HCT116 (cell line): Measurements from ENCODE around the gene THRA. TPM values are rescaled to one million over a fixed set of nuclear protein-coding genes. Genes with fewer than 3 reads are reported as not detected.

Experiments used
- ATAC-seq: fragments of 200-7000 bp; cut with Tn5 transposase; 2 replicates; pipeline ENCODE4 v1.9.1; 2020; ENCODE audit warnings: mild to moderate bottlenecking, moderate library complexity
- BruUV-seq: library from RNA; stranded (reverse); fragments of 400-500 nt; replicated peaks from 2 replicates; lab custom pipeline; 2021; lab: Mats Ljungman, UMichigan
- CTCF ChIA-PET: fragments of 300-600 bp; sonication (Branson Sonifier 250); formaldehyde crosslinking; loops from one replicate; lab custom pipeline; 2021; ENCODE audit warnings: antibody characterized with exemption; lab: Charles Lee
- POLR2A ChIA-PET: fragments of 300-600, 350-600 bp; sonication (Branson Sonifier 250); formaldehyde crosslinking; loops from one replicate; lab custom pipeline; 2021; ENCODE audit warnings: antibody characterized with exemption; lab: Charles Lee
- RAD21 ChIA-PET, 2 experiments: fragments of 300-600 bp; sonication (Branson Sonifier 250); formaldehyde crosslinking; loops; one replicate each; lab custom pipeline; 2023; ENCODE audit warnings: low total read pairs in 2 of 2; ENCODE audit not compliant: uncharacterized antibody in 2 of 2, unreplicated experiment in 2 of 2, low non-redundant PET in 1 of 2; lab: Charles Lee
- DNase-seq: peaks from one replicate; pipeline ENCODE4 v3.0.0-alpha.2; 2010; ENCODE audit warnings: low read depth, low spot score
- H2AFZ ChIP-seq: fragments of 200-600 bp; shearing (Covaris generic), sonication (generic); 2 replicates; pipeline ENCODE4 v1.6.1; 2017; ENCODE audit warnings: low read depth, mixed run types, mixed read lengths, antibody characterized with exemption, low read length; ENCODE audit not compliant: poor library complexity, severe bottlenecking
- H3K27ac ChIP-seq: 2 replicates; pipeline ENCODE4 v1.5.1; 2012; ENCODE audit warnings: low read depth, low read length
- H3K27me3 ChIP-seq: fragments of 200-600 bp; sonication (generic); 2 replicates; pipeline ENCODE4 v1.6.1; 2016; ENCODE audit warnings: mixed run types, low read length, mixed read lengths; ENCODE audit not compliant: insufficient read depth
- H3K36me3 ChIP-seq, 2 experiments: fragments of 200-500 bp in 1 of 2; fragments of 200-600 bp in 1 of 2; sonication (Bioruptor generic) in 1 of 2; sonication (generic) in 1 of 2; 2 replicates each; pipeline versions ENCODE4 v1.5.1 to v1.6.1; 2014 to 2016; ENCODE audit warnings: low read length in 2 of 2, inconsistent platforms in 1 of 2, mixed read lengths in 1 of 2, mixed run types in 1 of 2; ENCODE audit not compliant: insufficient read depth in 2 of 2, control insufficient read depth in 1 of 2
- H3K4me1 ChIP-seq, 2 experiments: fragments of 200-600 bp in 1 of 2; sonication (generic) in 1 of 2; 2 replicates each; pipeline versions ENCODE4 v1.5.1 to v1.6.1; 2012 to 2017; ENCODE audit warnings: low read length in 2 of 2, inconsistent platforms in 1 of 2, mild to moderate bottlenecking in 1 of 2, mixed read lengths in 1 of 2, mixed run types in 1 of 2, moderate library complexity in 1 of 2; ENCODE audit not compliant: insufficient read depth in 2 of 2, control insufficient read depth in 1 of 2
- H3K4me2 ChIP-seq: fragments of 200-600 bp; sonication (generic); 2 replicates; pipeline ENCODE4 v1.6.1; 2017; ENCODE audit warnings: mixed run types, low read length, mixed read lengths
- H3K4me3 ChIP-seq, 2 experiments: fragments of 200-600 bp in 1 of 2; sonication (generic) in 1 of 2; replicated peaks in 1 of 2; 2 replicates each; pipeline ENCODE4 v1.5.1; 2011 to 2016; ENCODE audit warnings: low read length in 2 of 2, control low read depth in 1 of 2, low read depth in 1 of 2, mild to moderate bottlenecking in 1 of 2, mixed read lengths in 1 of 2, mixed run types in 1 of 2
- H3K79me2 ChIP-seq: fragments of 200-600 bp; sonication (generic); 2 replicates; pipeline ENCODE4 v1.6.1; 2017; ENCODE audit warnings: mild to moderate bottlenecking, mixed run types, low read length, moderate library complexity, mixed read lengths; ENCODE audit not compliant: insufficient read depth
- H3K9ac ChIP-seq: fragments of 200-600 bp; sonication (generic); 2 replicates; pipeline ENCODE4 v1.6.1; 2016; ENCODE audit warnings: low read length, mixed read lengths
- H3K9me2 ChIP-seq: fragments of 200-600 bp; sonication (generic), shearing (Covaris generic); 2 replicates; pipeline ENCODE4 v1.6.1; 2017; ENCODE audit warnings: mixed run types, mild to moderate bottlenecking, moderate library complexity; ENCODE audit not compliant: insufficient read depth
- H3K9me3 ChIP-seq, 2 experiments: fragments of 200-500 bp in 1 of 2; fragments of 200-600 bp in 1 of 2; sonication (Bioruptor generic) in 1 of 2; sonication (generic) in 1 of 2; 2 replicates each; pipeline ENCODE4 v1.6.1; 2014 to 2017; ENCODE audit warnings: low read length in 2 of 2, mixed read lengths in 2 of 2, inconsistent platforms in 1 of 2, low read depth in 1 of 2, mild to moderate bottlenecking in 1 of 2, mixed run types in 1 of 2, moderate library complexity in 1 of 2; ENCODE audit not compliant: control insufficient read depth in 1 of 2, insufficient read depth in 1 of 2
- H4K20me1 ChIP-seq: fragments of 200-600 bp; sonication (generic), shearing (Covaris generic); 2 replicates; pipeline ENCODE4 v1.6.1; 2017; ENCODE audit warnings: mixed run types, mild to moderate bottlenecking, moderate library complexity; ENCODE audit not compliant: insufficient read depth
- CEBPB ChIP-seq: IDR thresholded peaks from 2 replicates; pipeline ENCODE4 v1.6.1; 2012; ENCODE audit warnings: low read depth
- EGR1 ChIP-seq: IDR thresholded peaks from 2 replicates; pipeline ENCODE4 v1.6.1; 2012; ENCODE audit warnings: low read depth
- FOSL1 ChIP-seq: IDR thresholded peaks from 2 replicates; pipeline ENCODE4 v1.6.1; 2012; ENCODE audit warnings: low read depth
- JUND ChIP-seq: IDR thresholded peaks from 2 replicates; pipeline ENCODE4 v1.6.1; 2012
- POLR2AphosphoS5 ChIP-seq: IDR thresholded peaks from 2 replicates; pipeline ENCODE4 v1.6.1; 2011; ENCODE audit warnings: mild to moderate bottlenecking, low read depth, low read length, moderate library complexity
- SP1 ChIP-seq: IDR thresholded peaks from 2 replicates; pipeline ENCODE4 v1.6.1; 2012; ENCODE audit warnings: low read depth
- TCF7L2 ChIP-seq: IDR thresholded peaks from 2 replicates; pipeline ENCODE4 v1.7.0; 2011; ENCODE audit warnings: borderline replicate concordance, inconsistent platforms; ENCODE audit not compliant: insufficient read depth, insufficient read length; ENCODE audit errors: extremely low read depth
- ZFX ChIP-seq: fragments of 450-650 bp; IDR thresholded peaks from 2 replicates; pipeline ENCODE4 v1.6.1; 2017
- intact Hi-C: fragments of 100-400 bp; cut with micrococcal nuclease; formaldehyde crosslinking; loops from 2 replicates; pipeline ENCODE4 v1.10.0; 2022
- total RNA-seq: library from RNA; stranded (reverse); gene quantifications from one replicate; pipeline ENCODE4 v1.2.1, GENCODE V29; 2021; ENCODE audit not compliant: unreplicated experiment
- TF ChIP-seq, protein P1 (sequence below): IDR thresholded peaks from 2 replicates; pipeline ENCODE4 v1.6.1; 2012
- TF ChIP-seq, protein P2 (sequence below): IDR thresholded peaks from 2 replicates; pipeline ENCODE4 v1.6.1; 2012
- TF ChIP-seq, protein P3 (sequence below), 3 experiments: fragments of 200-600 bp in 1 of 3; sonication (generic) in 1 of 3; IDR thresholded peaks in 2 of 3; conservative IDR thresholded peaks in 1 of 3; 2 replicates each; pipeline ENCODE4 v1.5.1; 2012 to 2017; ENCODE audit warnings: low read depth in 2 of 3, low read length in 2 of 3, antibody characterized with exemption in 1 of 3, borderline replicate concordance in 1 of 3, control low read depth in 1 of 3, mild to moderate bottlenecking in 1 of 3, mixed read lengths in 1 of 3, mixed run types in 1 of 3, moderate library complexity in 1 of 3; ENCODE audit not compliant: insufficient read depth in 1 of 3

Gene THRA
- total RNA-seq, 1 experiment from 2014 or later: 23.3 TPM

GRCh38 chr17:40100669-40101366, 38.1 kb downstream of the THRA start:
- Histone ChIP-seq H4K20me1 (no peaks in the 10 kb centered on the region), H3K79me2 (peaks cover 41% of the 10 kb centered on the region), H3K36me3 (peaks cover 12 to 25% of the 10 kb centered on the region in 2 experiments), H2AFZ (no peak overlapping the region), H3K27ac (peak overlapping the region; percentile 96), H3K4me2 (peak overlapping the region; percentile 94), H3K9me3 (no peaks in the 10 kb centered on the region), H3K27me3 (no peaks in the 10 kb centered on the region), H3K4me1 (peaks cover 40 to 81% of the 10 kb centered on the region in 2 experiments), H3K4me3 (peak overlapping the region; percentile 76 to 86), H3K9me2 (no peaks in the 10 kb centered on the region), H3K9ac (peak overlapping the region; percentile 97)
- intact Hi-C loops: no loop called here
- ChIA-PET RAD21 (interaction anchor here (0.6 to 1.6 kb wide), 6 partner anchors 8 to 118 kb away, joined by 3 to 4 read pairs (median 3); partner anchors contain the start of gene WIPF2 (in 1 of the 2)), POLR2A (interaction anchor here (0.6 to 7.6 kb wide), 25 partner anchors 8 to 228 kb away, joined by 3 to 160 read pairs (median 4); partner anchors contain the start of genes CASC3, MED24 and THRA), CTCF (interaction anchor here (1.1 to 4.5 kb wide), 3 partner anchors 11 to 87 kb away, joined by 4 to 69 read pairs (median 8); no protein-coding TSS in a partner anchor)
- DNase-seq: peak; percentile 98
- BruUV-seq: TSS peak; percentile 73
- TF ChIP-seq EGR1 (peak; percentile 96), SP1 (peak; percentile 93), CEBPB (no peak; the same call in 1 of the 2 replicates), FOSL1 (peak; percentile 95), ZFX (no peak), JUND (peak; percentile 98), TCF7L2 (peak; percentile 76), POLR2AphosphoS5 (peak; percentile 54)
- TF ChIP-seq, protein P1, sequence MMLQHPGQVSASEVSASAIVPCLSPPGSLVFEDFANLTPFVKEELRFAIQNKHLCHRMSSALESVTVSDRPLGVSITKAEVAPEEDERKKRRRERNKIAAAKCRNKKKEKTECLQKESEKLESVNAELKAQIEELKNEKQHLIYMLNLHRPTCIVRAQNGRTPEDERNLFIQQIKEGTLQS: no peak
- TF ChIP-seq, protein P2, sequence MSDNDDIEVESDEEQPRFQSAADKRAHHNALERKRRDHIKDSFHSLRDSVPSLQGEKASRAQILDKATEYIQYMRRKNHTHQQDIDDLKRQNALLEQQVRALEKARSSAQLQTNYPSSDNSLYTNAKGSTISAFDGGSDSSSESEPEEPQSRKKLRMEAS: peak; percentile 98
- TF ChIP-seq, protein P3, sequence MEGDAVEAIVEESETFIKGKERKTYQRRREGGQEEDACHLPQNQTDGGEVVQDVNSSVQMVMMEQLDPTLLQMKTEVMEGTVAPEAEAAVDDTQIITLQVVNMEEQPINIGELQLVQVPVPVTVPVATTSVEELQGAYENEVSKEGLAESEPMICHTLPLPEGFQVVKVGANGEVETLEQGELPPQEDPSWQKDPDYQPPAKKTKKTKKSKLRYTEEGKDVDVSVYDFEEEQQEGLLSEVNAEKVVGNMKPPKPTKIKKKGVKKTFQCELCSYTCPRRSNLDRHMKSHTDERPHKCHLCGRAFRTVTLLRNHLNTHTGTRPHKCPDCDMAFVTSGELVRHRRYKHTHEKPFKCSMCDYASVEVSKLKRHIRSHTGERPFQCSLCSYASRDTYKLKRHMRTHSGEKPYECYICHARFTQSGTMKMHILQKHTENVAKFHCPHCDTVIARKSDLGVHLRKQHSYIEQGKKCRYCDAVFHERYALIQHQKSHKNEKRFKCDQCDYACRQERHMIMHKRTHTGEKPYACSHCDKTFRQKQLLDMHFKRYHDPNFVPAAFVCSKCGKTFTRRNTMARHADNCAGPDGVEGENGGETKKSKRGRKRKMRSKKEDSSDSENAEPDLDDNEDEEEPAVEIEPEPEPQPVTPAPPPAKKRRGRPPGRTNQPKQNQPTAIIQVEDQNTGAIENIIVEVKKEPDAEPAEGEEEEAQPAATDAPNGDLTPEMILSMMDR (IDR thresholded peaks at IDR 0.05 in 2 of 3, conservative IDR thresholded peaks at IDR 0.05 in 1 of 3; ENCODE audit: borderline replicate concordance in 1 of 3, insufficient read depth in 1 of 3, low read depth in 2 of 3, low read length in 2 of 3): no peak
- ATAC-seq: peak; percentile 65
